DMS79 treated with DMSO at 0.1 percent for 48 hours (cell line): ENCODE results near the gene MTUS2.

Experiments
- DNase-seq: peaks from one replicate; lab custom pipeline; 2025; lab: John Stamatoyannopoulos, UW

MTUS2 gene

DNA sequence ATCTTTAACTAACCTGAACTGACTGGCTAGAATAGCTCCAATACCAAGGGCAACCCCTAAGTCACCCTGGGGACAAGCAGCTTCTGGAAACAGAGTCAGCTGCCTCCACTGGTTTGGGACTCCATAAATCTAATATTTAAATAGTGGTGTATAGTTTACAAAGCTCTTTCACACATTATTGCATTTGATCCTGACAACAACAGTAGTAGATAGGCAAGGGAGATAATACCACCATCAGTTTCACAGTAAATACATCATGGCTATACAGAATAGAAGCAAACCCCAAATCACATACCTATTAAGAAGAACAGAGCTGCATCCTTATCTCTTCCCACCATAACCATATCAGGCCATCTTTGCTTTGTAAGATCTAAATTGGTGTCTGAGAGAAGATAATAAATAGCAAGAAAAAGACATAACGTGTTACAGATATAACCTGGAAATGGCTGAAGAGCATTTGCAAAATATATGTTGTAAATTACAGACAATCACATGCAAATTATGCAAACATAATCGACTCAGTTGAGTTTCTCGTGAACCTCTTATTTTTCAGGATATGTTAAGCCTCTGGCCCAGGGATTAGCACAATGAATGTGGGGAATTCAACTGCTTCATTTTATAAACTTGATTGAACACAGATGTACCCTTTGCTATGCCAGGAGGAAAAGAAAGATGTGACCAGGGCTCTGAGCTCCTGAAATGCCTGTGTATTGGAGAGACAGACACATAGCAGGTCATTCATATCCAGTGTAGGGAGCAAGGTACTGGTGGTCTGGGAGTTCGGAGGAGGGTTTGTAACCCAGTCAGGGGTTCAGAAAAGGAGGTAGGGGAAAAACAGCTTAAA is 632.9 kb downstream of the MTUS2 start:
- DNase-seq = no peak

DNA sequence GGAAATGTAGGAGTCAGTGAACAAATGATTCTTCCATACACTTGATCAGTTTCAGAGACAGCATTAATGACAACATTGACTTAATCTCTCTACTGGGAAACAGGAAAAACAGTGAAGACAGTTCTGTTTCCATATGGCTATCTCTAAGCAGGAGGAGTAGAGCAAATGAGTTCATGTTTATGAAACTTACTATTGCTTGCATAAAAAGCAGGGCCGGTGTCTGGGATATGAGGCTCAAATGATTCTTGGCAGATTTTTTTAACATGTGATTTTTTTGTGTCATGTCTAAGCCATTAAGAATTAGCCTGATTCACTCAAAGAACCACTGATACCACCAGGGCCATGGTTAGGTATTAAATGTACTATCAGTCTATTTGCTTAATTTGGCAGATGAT is 633.5 kb downstream of the MTUS2 start:
- DNase-seq = no peak

DNA sequence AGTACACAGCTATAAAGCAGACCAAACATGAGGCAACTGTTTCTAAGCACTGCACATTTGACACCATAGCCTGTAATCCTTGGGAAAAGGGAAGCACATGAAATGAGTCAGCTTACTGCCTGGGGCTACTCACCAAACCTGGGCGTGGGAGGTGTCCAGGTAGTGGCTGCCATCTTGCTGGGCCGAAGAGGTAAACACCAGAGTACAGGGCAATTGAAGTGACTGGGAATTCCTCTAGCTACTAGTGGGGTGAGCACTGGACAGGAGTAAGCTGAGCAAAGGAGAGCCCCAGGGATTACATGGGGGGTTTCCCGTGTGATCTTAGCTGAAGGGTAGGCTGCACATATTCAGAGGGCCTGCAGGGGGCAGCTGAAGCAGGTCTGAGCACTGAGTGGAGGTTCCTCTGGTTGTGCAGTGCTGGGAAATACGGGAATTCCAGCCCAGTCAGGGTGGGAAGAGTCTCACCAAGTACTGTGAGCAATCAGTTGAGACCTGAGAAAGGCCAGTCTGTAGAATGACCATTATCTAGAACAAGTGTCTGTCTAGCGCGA is 634.9 kb downstream of the MTUS2 start:
- DNase-seq = no peak

DNA sequence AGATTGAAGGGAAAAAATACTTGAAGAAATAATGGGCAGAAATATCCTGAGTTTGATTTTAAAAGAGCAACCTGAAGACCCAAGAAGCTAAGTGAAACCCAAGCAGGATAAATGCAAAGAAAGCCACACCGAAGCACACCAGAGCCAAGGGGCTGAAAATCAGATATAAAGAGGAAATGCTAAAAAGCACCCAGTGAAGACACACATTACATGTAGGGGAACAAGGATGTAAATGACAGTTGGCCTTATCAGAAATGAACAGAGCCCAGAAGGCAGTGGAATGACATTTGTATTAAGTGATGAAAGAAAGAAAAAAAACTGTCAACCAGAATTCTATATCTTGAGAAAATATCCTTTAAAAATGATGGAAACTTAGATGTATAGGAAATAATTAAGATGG is 636.3 kb downstream of the MTUS2 start:
- no peak for DNase-seq

DNA sequence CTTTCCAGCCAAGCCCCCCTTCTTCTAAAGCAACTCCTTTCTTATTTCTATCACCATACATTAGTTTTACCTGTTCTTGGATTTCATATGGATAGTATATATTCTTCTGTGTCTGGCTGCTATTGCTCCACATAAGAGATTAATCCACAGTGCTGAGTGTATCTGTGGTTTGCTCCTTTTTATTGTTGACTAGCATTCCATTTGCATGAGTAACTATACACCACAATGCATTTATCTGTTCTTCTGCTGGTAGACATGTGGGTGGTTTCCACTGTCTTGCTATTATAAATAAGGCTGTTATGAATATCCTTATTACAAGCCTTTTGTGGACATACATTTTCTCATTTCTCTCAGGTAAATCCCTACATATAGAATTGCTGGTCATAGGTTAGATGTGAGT is 637.2 kb downstream of the MTUS2 start:
- DNase-seq = no peak

DNA sequence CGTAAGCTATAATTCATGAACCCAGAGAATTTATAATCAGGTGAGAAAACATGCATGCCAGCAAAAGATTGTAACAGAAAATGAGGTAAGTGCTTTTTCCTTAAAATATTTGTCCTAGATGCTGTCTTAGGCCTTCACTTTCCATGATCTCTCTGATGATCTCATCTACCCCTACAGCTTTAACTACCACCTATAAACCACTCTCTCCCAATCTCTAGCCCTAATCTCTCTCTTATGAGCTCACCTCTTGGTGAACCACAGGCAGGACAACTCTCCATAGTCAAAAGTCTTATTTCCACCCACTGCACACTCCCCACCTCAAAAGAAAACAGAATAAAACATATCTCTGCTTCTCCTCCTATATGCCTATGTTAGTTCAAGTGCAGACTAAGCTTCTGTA is 638.3 kb downstream of the MTUS2 start:
- DNase-seq = no peak

DNA sequence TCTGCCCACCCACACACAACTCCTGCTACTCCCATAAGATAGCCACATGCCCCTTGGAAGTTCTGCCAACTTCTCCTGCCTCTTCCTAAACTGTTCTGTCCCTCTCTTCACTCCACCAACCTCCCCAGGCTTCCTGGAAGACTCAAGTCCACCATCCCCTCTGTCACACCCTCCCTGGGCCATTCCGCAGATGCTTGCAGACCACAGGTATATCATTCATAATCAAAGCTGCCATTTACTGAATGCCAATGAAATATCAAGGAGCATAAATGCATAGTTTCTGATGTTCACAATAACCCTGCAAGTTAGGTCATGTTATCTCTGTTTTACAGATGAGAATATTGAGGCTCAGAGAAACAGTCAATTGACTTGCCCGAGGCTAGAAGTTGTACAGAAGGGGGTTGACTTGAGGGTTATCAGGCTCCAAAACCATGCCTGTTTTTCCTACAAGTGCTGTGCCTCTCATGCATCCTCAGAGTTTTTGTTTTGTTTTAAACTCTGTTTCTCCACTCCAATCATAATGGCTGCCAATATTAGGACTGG is 639.7 kb downstream of the MTUS2 start:
- no peak for DNase-seq

DNA sequence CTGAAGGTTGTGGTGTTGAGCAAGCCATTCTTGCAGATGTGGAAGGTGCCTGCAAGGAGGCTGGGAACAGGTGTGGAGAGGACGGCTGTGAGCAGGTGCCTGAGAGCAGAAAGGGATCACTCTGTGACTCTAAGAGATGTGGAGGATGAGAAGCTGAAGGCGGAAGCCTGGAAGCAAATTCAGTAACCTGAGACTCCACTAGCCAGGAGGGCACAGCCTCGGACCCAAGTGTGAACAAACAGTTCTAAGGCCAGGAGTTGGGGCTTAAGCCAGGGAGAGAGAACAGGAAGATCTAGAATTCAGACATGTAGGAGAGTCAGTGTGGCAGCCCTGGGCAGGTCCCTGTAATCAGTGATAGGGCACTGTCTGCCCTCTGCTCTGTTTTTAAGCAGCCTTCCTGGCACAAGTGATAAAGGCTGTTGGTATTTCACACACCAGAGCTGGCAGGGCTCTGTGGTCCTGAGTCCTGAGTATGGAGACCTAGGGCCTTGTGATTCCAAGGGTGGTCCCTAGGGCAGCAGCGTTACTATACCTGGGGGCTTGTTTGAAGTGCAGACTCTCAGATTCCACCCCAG is 644.1 kb downstream of the MTUS2 start:
- DNase-seq = no peak

DNA sequence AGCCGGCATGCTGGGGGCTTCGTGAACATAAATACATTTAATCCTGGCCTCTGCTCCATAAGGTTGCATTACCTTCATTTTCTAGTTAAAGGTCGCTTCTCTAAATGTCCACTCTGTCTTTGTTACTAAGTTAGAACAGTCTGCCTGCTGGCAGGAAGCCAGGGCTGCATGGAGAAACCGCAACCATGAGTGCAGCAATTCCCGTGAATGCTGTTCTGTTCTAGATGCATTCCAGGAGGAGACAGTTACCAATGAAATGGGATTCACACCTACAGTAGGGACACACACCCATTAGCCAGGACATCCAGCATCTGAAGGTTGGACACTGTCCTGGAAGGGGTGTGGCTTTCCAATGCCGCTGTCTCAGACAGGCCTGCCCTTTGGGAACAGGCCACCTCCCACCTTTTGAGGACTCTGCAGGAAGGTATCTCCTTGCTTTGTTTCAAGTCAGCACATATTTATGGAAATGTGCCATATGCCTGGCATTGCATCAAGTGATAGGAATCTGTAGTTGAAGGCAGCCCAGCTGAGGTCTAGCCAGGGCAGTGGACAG is 645.7 kb downstream of the MTUS2 start:
- no peak for DNase-seq

DNA sequence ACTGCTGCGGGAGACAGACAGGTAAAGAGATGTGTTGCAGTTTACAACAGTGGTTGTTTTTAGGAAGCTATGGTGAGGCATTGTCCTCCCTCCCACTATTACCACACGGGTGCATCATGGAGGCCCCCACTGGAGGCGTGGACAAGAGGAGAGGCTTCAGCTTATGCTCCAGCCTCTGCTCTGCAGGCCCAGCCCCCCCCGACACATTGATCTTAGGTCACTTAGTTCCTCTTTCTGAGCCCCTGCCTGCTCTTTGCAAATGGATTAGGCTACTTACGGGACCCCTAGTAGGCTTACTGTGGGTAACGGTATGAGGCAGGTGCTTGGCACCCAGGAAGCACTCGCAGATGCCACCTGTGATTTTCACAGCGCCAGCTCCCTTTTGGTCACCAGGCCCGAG is 651.4 kb downstream of the MTUS2 start:
- DNase-seq = no peak

DNA sequence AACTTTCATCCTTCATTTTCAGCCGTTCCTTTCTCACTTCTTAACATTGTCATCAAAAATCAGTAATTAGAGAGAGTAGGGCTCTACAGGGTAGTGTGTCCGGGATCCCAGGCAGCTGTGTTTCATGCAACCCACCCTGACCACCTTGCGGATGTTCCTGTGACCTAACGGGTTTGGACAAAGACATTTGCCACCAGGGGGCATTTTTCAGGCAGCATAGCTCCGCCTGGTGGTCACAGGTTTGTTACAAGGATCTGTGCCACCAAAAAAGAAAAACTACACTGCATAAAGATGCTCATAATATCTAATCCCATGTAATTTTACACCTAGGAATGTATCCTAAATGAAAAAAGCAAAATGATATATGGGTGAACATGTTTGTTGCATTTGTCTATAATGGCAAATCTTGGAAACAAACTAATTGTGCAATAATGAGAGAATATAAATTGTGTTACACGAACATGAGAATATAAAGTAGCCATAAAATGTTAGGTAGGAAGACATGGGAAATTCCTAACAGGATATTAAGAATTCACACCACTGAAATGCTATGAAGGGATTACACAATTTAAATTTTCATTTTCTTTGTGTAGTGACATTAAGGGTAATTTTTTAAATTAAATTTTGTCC is 652.3 kb downstream of the MTUS2 start:
- DNase-seq = no peak

DNA sequence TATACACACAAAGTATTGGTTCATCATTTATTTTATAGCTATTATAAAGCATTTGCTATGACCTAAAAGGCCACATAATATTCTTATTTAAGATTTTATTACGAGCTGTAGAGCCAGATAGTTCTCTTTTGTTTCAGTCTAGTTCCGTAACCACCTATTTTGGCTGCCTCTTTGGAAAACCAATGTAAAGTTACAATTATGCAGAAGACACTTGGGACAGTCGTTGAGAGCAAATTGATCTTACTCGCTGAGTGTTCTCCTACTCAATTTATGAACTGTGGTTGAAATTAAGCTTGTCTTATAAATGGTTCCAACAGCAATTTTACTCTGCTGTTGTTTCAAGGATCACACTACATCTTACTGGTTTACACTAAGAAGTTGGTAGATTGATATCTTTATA is 653.0 kb downstream of the MTUS2 start:
- no peak for DNase-seq

DNA sequence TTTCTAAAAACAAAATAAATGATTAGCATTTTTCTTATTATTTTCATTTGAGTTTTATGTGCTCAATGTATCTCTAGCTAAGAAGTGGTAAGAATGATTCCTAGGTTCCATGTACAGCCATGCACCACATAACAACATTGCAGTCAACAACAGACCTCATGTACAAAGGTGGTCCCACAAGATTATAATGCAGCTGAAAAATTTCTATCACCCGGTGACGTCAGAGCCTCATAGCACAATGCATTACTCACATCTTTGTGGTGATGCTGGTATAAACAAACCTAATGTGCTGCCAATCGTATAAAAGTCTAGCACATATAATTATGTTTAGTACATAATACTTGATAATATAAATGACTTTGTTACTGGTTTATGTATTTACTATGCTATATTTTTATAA is 654.9 kb downstream of the MTUS2 start:
- no peak for DNase-seq

DNA sequence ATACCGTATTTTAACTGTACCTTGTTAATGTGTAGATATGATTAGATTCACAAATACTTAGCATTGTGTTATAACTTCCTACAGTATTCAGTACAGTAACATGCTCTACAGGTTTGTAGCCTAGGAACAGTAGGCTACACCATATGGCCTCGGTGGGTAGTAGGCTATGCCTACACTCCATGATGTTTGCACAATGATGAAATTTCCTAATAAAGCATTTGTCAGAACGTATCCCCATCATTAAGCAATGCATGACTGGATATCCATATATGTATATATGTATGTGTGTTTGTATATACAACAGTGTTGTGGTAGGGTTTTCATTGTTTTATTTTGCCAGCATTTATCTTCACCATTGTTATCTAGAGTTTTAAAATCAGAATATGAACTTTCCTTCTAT is 655.9 kb downstream of the MTUS2 start:
- no peak for DNase-seq

DNA sequence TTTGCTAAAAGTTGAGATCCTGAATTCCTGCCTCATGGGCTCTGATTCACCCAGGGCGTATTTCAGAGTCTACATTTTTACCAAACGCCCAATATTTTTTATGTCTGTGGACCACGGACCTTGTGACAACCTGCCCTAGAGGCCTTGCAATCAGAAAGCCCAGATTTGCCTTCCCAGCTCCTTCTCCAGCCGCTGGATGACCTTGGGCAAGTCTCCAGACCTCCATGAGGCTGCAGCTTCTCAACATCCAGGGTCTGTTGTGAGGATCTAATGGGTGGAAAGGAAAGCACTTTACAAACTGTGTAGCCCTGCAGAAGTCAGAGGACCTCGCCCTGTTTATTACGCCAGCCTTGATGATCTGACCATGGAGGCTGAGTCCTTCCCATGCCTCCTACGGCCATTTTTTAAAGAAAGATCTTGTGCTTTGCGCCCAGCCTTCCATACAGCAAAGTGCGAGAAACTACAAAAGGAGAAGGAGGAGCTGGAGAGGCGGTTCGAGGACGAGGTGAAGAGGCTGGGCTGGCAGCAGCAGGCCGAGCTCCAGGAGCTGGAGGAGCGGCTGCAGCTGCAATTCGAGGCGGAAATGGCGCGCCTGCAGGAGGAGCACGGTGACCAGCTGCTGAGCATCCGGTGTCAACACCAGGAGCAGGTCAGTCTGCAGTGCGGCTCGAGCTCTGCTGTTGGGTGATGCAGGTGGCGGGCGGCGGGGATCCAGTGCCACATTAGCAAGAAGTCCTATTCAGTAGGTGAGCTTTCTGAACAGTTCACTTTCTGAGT is 659.8 kb downstream of the MTUS2 start:
- no peak for DNase-seq

DNA sequence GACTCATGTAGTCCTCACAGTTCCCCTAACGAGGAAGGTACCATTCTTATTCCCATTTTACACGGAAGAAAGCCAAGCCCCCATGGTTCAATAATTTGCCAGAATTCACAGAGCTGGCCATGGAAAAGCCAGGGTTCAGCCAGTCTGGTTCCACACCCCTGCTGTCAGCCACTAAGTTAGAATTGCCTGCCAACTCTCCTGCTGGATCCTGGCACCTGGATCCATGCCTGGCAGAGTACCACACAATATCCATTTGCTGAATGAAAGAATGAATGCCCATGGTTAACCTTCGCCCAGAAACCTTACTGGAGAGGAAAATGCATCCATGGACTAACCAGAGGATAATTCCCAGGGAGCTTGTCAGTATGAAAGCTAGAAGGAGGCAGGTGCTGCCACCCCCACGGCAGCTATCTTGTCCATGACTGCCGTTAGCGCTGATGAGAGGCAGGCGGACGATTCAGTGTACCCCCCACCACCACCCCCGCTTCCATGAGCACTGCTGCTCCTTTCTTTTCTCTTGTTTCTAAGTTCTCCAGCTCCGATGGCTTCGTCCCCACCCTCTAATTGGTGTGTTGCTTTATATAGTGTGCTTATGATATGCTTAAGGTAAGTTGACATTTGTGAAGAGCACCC is 660.9 kb downstream of the MTUS2 start:
- no peak for DNase-seq

DNA sequence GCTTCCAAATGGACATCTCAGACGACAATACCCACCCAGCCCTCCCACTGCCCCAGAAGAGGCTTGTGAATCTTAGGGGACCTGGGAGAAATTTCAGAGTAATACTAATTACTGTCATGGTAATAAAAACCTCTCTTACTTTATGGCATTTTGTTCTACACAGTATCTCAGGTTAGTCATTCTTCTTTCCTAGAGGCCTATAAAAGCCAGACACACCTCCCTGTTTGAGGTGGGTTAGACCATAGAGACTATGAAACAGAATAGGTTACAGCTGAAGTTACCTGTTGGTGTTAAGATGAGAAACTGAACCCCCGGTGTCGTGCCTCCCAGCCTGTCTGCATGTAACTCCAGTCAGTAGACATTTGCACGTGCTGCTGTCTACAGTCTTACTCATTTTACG is 661.5 kb downstream of the MTUS2 start:
- DNase-seq = no peak

DNA sequence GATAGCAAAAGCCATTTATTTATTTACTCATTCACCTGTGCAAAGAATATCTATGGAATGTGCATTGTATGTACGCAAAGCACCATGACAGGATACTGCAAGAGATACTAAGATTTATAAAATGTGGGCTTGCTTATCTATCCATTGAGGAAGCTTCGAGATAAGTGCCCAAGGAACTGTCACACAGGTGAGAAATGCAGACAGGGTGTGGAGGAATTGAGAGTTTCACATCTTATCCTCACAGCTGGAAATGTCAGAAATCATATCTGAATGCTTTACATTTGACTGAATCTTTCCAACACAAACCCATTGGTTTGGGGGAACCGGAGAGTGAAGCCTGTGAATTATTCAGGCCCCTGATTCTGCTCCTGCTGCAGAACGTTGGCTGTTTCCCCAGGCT is 662.4 kb downstream of the MTUS2 start:
- DNase-seq = no peak

DNA sequence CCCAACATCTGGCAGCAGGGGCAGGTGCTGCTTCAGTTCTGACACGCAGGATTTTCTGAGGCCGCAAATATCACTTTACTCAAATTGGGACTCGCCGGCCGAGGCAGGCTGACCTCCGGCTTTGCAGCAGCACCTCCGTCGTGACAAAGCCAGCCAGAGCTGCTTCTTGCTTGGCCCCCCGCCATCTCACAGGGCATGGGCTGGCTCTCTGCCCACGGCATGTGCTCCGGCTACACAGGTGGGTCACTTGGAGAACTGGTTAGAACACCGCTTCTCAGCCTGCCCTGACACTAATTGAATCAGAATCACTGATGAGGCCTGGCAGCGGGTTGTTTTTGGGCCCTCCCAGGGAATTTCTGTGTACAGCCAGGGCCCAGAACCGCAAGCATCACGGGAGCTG is 663.1 kb downstream of the MTUS2 start:
- DNase-seq = peak; percentile 73

DNA sequence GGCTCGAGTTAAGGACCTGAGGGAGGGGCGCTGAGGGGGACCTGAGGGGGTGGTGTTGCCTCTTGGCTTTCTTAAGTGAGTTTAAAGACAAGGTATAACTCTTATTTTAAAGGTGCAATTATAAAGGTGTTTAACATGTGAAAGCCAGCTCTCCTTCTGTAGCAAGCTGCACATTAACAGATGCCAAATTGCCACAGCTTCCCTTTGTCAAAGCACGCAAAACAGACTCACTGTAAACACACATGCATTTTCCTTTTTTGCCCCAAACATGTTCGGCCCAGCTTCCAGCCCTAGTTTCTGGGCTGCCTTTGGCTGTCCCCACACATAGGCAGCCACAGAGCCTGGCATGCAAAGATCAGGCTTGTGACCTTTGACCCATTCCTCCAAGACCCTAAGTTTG is 663.5 kb downstream of the MTUS2 start:
- no peak for DNase-seq

DNA sequence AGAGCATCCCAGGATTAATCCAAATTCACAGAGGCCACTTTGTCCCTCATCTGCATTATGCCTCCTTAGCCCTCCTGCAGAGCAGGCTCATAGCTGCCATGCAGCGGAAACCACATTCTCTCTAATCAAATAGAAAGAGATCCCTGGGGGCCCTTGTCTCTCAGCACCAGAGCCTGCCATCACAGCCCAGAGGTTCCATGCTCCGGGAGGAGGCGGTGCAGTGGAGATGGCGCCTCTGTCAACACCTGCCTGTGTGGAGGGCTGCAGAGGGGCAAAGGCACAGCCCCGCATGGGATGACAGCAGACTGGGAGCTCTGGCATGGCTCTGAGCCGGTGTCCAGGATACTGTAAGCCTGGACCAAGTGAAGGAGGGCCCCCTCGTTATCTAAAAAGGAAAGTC is 664.1 kb downstream of the MTUS2 start:
- DNase-seq = peak; percentile 65
